HepG2 (cell line): ENCODE data around the gene RERE. TPM values are rescaled to one million over a fixed set of nuclear protein-coding genes. Genes with fewer than 3 reads are reported as not detected.

ENCODE experiments used
- ATAC-seq: fragments of 200-7000 bp; cut with Tn5 transposase; 3 replicates; pipeline ENCODE4 v1.9.1; 2020; ENCODE audit warnings: mild to moderate bottlenecking, moderate library complexity
- BruUV-seq: library from RNA; stranded (reverse); fragments of 400-500 nt; replicated peaks from 2 replicates; lab custom pipeline; 2021; lab: Mats Ljungman, UMichigan
- CTCF ChIA-PET: fragments of 300-600 bp; formaldehyde crosslinking; extraction: SDS; loops from one replicate; lab custom pipeline; 2021; ENCODE audit warnings: low total read pairs, inconsistent platforms, low intra/inter-chr PET ratio; lab: Yijun Ruan, JAX
- POLR2A ChIA-PET: fragments of 350-600 bp; sonication (Branson Sonifier 250); formaldehyde crosslinking; loops from one replicate; lab custom pipeline; 2020; ENCODE audit warnings: antibody characterized with exemption, inconsistent platforms; lab: Yijun Ruan, JAX
- DNase-seq: peaks from one replicate; pipeline ENCODE4 v3.0.0-alpha.2; 2015; ENCODE audit warnings: low spot score
- FAIRE-seq: peaks from 3 replicates; lab custom pipeline; 2011; peaks lifted over from hg19 to GRCh38; lab: Jason Lieb, UNC
- H2AFZ ChIP-seq: one replicate; pipeline ENCODE4 v1.6.1; 2011; ENCODE audit warnings: low read length, inconsistent platforms
- H3K27ac ChIP-seq: fragments of 300-600 bp; 3 replicates; pipeline ENCODE4 v1.8.0; 2011; ENCODE audit warnings: mixed run types, mild to moderate bottlenecking, mixed read lengths, low read length, inconsistent platforms; ENCODE audit not compliant: insufficient read depth; ENCODE audit errors: extremely low read length
- H3K27me3 ChIP-seq, 2 experiments: fragments of 200-600 bp in 1 of 2; 2 replicates in 1 of 2; 3 replicates in 1 of 2; pipeline versions ENCODE4 v1.6.0 to v1.8.0; 2011; ENCODE audit warnings: low read length in 2 of 2, mild to moderate bottlenecking in 2 of 2, moderate library complexity in 2 of 2, inconsistent platforms in 1 of 2; ENCODE audit not compliant: insufficient read depth in 2 of 2, control insufficient read depth in 1 of 2
- H3K36me3 ChIP-seq, 2 experiments: fragments of 200-600 bp in 1 of 2; replicated peaks in 1 of 2; 2 replicates in 1 of 2; 3 replicates in 1 of 2; pipeline versions ENCODE4 v1.5.1 to v1.8.0; 2011; ENCODE audit warnings: low read length in 2 of 2, inconsistent platforms in 1 of 2; ENCODE audit not compliant: insufficient read depth in 2 of 2, control insufficient read depth in 1 of 2
- H3K4me1 ChIP-seq: 2 replicates; pipeline ENCODE4 v1.5.1; 2012; ENCODE audit warnings: low read length, inconsistent platforms; ENCODE audit not compliant: insufficient read depth
- H3K4me2 ChIP-seq: 2 replicates; pipeline ENCODE4 v1.6.0; 2011; ENCODE audit warnings: low read depth, low read length, inconsistent platforms
- H3K4me3 ChIP-seq, 3 experiments: fragments of 200-600 bp in 1 of 3; sonication (generic), shearing (Covaris generic) in 1 of 3; replicated peaks in 1 of 3; 2 replicates each; pipeline ENCODE4 v1.5.1; 2011 to 2016; ENCODE audit warnings: low read length in 3 of 3, inconsistent platforms in 2 of 3, low read depth in 2 of 3, mild to moderate bottlenecking in 2 of 3, control low read depth in 1 of 3, mixed read lengths in 1 of 3; ENCODE audit not compliant: insufficient read depth in 1 of 3
- H3K79me2 ChIP-seq: one replicate; pipeline ENCODE4 v1.6.1; 2011; ENCODE audit warnings: low read length, inconsistent platforms; ENCODE audit not compliant: insufficient read depth
- H3K9ac ChIP-seq: 2 replicates; pipeline ENCODE4 v1.6.0; 2011; ENCODE audit warnings: mild to moderate bottlenecking, low read depth, low read length, inconsistent platforms; ENCODE audit not compliant: insufficient read depth
- H3K9me3 ChIP-seq: 2 replicates; pipeline ENCODE4 v1.5.1; 2012; ENCODE audit warnings: mild to moderate bottlenecking, low read length
- H4K20me1 ChIP-seq: 2 replicates; pipeline ENCODE4 v1.6.0; 2011; ENCODE audit warnings: inconsistent platforms, mild to moderate bottlenecking, low read length, moderate library complexity; ENCODE audit not compliant: insufficient read depth
- CC2D1A ChIP-seq: sonication (generic); formaldehyde crosslinking; IDR thresholded peaks from 2 replicates; pipeline ENCODE4 v1.8.1; 2023; ENCODE audit warnings: mild to moderate bottlenecking, missing genetic modification reagents
- CREB1 ChIP-seq, 2 experiments: fragments of 450-650 bp in 1 of 2; IDR thresholded peaks; 2 replicates each; pipeline ENCODE4 v1.6.1; 2016 to 2017; ENCODE audit warnings: control low read depth in 1 of 2, mild to moderate bottlenecking in 1 of 2, missing compliant biosample characterization in 1 of 2, missing genetic modification characterization in 1 of 2
- FOXK2 ChIP-seq: fragments of 450-650 bp; IDR thresholded peaks from 2 replicates; pipeline ENCODE4 v1.6.1; 2016
- RAD51 ChIP-seq: fragments of 450-650 bp; IDR thresholded peaks from 2 replicates; pipeline ENCODE4 v1.6.1; 2016; ENCODE audit warnings: borderline replicate concordance
- RBM22 ChIP-seq: fragments of 200-400 bp; formaldehyde crosslinking; optimal IDR thresholded peaks from 2 replicates; pipeline ENCODE3; 2017; ENCODE audit warnings: mild to moderate bottlenecking, low read length, moderate library complexity
- RBM39 ChIP-seq: fragments of 200-400 bp; formaldehyde crosslinking; IDR thresholded peaks from one replicate; pipeline ENCODE4 v1.6.1; 2018; ENCODE audit warnings: antibody characterized with exemption, mild to moderate bottlenecking, low read depth, low read length; ENCODE audit not compliant: poor library complexity, severe bottlenecking
- SIX4 ChIP-seq: sonication (generic); formaldehyde crosslinking; IDR thresholded peaks from 2 replicates; pipeline ENCODE4 v1.4.0; 2020; ENCODE audit warnings: missing genetic modification reagents
- WGBS: methylation state at CpG from one replicate; pipeline ENCODE4 v1.1.6; 2017; ENCODE audit warnings: low lambda C conversion rate; 5-methylcytosine and 5-hydroxymethylcytosine counted together
- in situ Hi-C: cut with HindIII; loops from 2 replicates; pipeline ENCODE4 v1.10.0; 2017; ENCODE audit warnings: low pct_unique_long_range_greater_than_20kb; ENCODE audit not compliant: extremely low pct_ligation_motif_present
- intact Hi-C: fragments of 100-400 bp; cut with micrococcal nuclease; formaldehyde crosslinking; loops from one replicate; pipeline ENCODE4 v1.10.0; 2022; ENCODE audit not compliant: unreplicated experiment
- polyA plus RNA-seq, 8 experiments: library from polyadenylated mRNA; depleted of rRNA in 3 of 8; stranded (reverse) in 7 of 8; unstranded in 1 of 8; fragments of >200 nt; fragmentation: Illumina TruSeq in 4 of 8; extraction: Trizol in 4 of 8; gene quantifications; 2 replicates each; pipeline versions ENCODE4 v1.2.1 to v1.2.3, GENCODE V29; 2011 to 2016; ENCODE audit warnings: low read depth in 4 of 8, missing spikeins in 1 of 8, mixed read lengths in 1 of 8; ENCODE audit not compliant: insufficient read depth in 1 of 8
- total RNA-seq, 5 experiments: library from RNA; depleted of rRNA; stranded (reverse); fragments of >200 nt; fragmentation: Illumina TruSeq; extraction: Trizol; gene quantifications; 2 replicates each; pipeline ENCODE4 v1.2.3, GENCODE V29; 2016; ENCODE audit warnings: low read depth in 1 of 5
- TF ChIP-seq, protein P1 (sequence below): sonication (generic); formaldehyde crosslinking; IDR thresholded peaks from 2 replicates; pipeline ENCODE4 v1.5.0; 2020; ENCODE audit warnings: missing genetic modification reagents, mild to moderate bottlenecking, borderline replicate concordance

RERE gene
- total and polyA plus RNA-seq, 2 of the 13 experiments (the other 11 are each of a cell fraction or from before 2014, with no cell fraction given) = 18.3 to 21.9 TPM

DNA sequence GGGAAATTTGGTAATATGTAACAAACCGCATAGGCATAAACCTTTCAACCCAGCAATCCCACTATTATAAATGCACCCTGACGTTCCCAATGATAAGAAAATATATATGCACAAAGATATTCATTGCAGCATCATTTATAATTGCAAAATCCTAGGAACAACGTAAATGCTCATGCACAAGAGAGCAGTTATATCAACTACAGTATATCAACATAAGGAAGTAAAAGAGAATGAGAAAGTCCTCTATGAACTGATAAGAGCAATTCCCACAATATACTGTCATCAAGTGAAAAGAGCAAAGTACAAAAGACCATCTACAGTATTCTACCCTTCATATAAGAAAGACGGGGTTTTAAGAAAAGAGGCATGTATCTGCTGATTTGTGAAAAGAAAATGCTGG lies 269.6 kb downstream of the RERE start:
- Histone ChIP-seq H3K79me2 (peaks cover 53% of the 10 kb centered on the region), H3K27ac (no peak overlapping the region), H3K9ac (no peak overlapping the region), H3K4me1 (peaks cover 46% of the 10 kb centered on the region), H3K36me3 (peaks cover 10 to 30% of the 10 kb centered on the region in 2 experiments), H3K9me3 (no peaks in the 10 kb centered on the region), H3K4me3 (no peak overlapping the region), H2AFZ (no peak overlapping the region), H4K20me1 (peaks cover 22% of the 10 kb centered on the region), H3K27me3 (no peaks in the 10 kb centered on the region), H3K4me2 (no peak overlapping the region)
- FAIRE-seq (no peak), DNase-seq (no peak), ATAC-seq (no peak)
- intact Hi-C loops = no loop called here
- TF ChIP-seq CREB1 (IDR thresholded peaks at IDR 0.05) (no peak), CREB1 (CRISPR knock-in tag; IDR thresholded peaks at IDR 0.05) (no peak), RBM22 (peak; percentile 17), RBM39 (no peak), CC2D1A (CRISPR knock-in tag) (no peak)
- TF ChIP-seq, protein P1, sequence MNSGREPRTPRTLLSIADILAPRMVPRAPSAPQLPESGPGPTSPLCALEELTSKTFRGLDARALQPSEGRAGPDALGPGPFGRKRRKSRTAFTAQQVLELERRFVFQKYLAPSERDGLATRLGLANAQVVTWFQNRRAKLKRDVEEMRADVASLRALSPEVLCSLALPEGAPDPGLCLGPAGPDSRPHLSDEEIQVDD (CRISPR knock-in tag) = no peak
- ChIA-PET POLR2A (no interaction called here), CTCF (no interaction called here)
- in situ Hi-C loops = no loop called here
- BruUV-seq = no TSS peak
- WGBS = 93% methylated on average over 4 of the region's 4 CpGs

- no TSS peak for BruUV-seq
- peaks cover 40% of the 10 kb centered on the region for H3K79me2 ChIP-seq
- ATAC-seq (no peak), FAIRE-seq (no peak), DNase-seq (no peak)
- in situ Hi-C loops = no loop called here
- CTCF ChIA-PET = no interaction called here
- intact Hi-C loops = no loop called here
- H3K27me3 ChIP-seq = no peaks in the 10 kb centered on the region
- no peak overlapping the region for H3K27ac ChIP-seq
- 98% methylated on average over 6 of the region's 6 CpGs for WGBS
- peaks cover 10% of the 10 kb centered on the region for H4K20me1 ChIP-seq
- no peak overlapping the region for H2AFZ ChIP-seq
- POLR2A ChIA-PET = no interaction called here
- no peak overlapping the region for H3K9ac ChIP-seq
- no peak overlapping the region for H3K4me3 ChIP-seq
- H3K36me3 ChIP-seq = peaks cover 14 to 41% of the 10 kb centered on the region in 2 experiments
- H3K9me3 ChIP-seq = no peaks in the 10 kb centered on the region
- H3K4me1 ChIP-seq = peaks cover 19% of the 10 kb centered on the region
- TF ChIP-seq SIX4 (CRISPR knock-in tag) (no peak), FOXK2 (no peak), RAD51 (no peak)
- no peak overlapping the region for H3K4me2 ChIP-seq
Measured at GRCh38 chr1:8545078-8545477, 272.4 kb downstream of the RERE start.
